GM23248 (cell line): ENCODE results near the gene SEPTIN5. TPM values are rescaled to one million over a fixed set of nuclear protein-coding genes. Genes with fewer than 3 reads are reported as not detected.

Experiments
- DNase-seq: peaks from one replicate; pipeline ENCODE4 v3.0.0-alpha.2; 2015
- H2AFZ ChIP-seq: fragments of 200-600 bp; sonication (generic); 2 replicates; pipeline ENCODE4 v1.6.1; 2016; ENCODE audit warnings: antibody characterized with exemption
- H3F3A ChIP-seq: fragments of 200-600 bp; sonication (generic); 2 replicates; pipeline ENCODE4 v1.6.1; 2016; ENCODE audit warnings: mild to moderate bottlenecking, antibody characterized with exemption, mixed run types; ENCODE audit not compliant: insufficient read depth
- H3K27ac ChIP-seq: fragments of 200-600 bp; sonication (generic); 2 replicates; pipeline ENCODE4 v1.5.1; 2016; ENCODE audit warnings: mild to moderate bottlenecking
- H3K27me3 ChIP-seq: fragments of 200-600 bp; sonication (generic); replicated peaks from 2 replicates; pipeline ENCODE4 v1.6.1; 2016; ENCODE audit warnings: mild to moderate bottlenecking; ENCODE audit not compliant: insufficient read depth
- H3K36me3 ChIP-seq: fragments of 200-600 bp; sonication (generic); 2 replicates; pipeline ENCODE4 v1.6.1; 2016; ENCODE audit warnings: low read depth, mild to moderate bottlenecking
- H3K4me1 ChIP-seq: fragments of 200-600 bp; sonication (generic); 2 replicates; pipeline ENCODE4 v1.6.1; 2016; ENCODE audit warnings: mild to moderate bottlenecking; ENCODE audit not compliant: insufficient read depth
- H3K4me2 ChIP-seq: fragments of 200-600 bp; sonication (generic); one replicate; pipeline ENCODE4 v1.6.1; 2016; ENCODE audit warnings: mild to moderate bottlenecking; ENCODE audit not compliant: unreplicated experiment
- H3K4me3 ChIP-seq: fragments of 200-600 bp; sonication (generic); 2 replicates; pipeline ENCODE4 v1.5.1; 2016; ENCODE audit warnings: mild to moderate bottlenecking
- H3K79me2 ChIP-seq: fragments of 200-600 bp; sonication (generic); 2 replicates; pipeline ENCODE4 v1.6.1; 2016; ENCODE audit warnings: mild to moderate bottlenecking; ENCODE audit not compliant: insufficient read depth
- H3K9ac ChIP-seq: fragments of 200-600 bp; sonication (generic); 2 replicates; pipeline ENCODE4 v1.6.1; 2016; ENCODE audit warnings: mild to moderate bottlenecking
- H3K9me2 ChIP-seq: fragments of 200-600 bp; sonication (generic); 2 replicates; pipeline ENCODE4 v1.6.1; 2016; ENCODE audit warnings: mixed run types, mild to moderate bottlenecking, moderate library complexity; ENCODE audit not compliant: insufficient read depth
- H3K9me3 ChIP-seq: fragments of 200-600 bp; sonication (generic); one replicate; pipeline ENCODE4 v1.6.1; 2017; ENCODE audit warnings: low read depth
- H4K20me1 ChIP-seq: fragments of 200-600 bp; sonication (generic); 2 replicates; pipeline ENCODE4 v1.6.0; 2016; ENCODE audit not compliant: insufficient read depth
- EZH2 ChIP-seq: fragments of 200-600 bp; sonication (generic); IDR thresholded peaks from 2 replicates; pipeline ENCODE4 v1.6.1; 2018; ENCODE audit warnings: antibody characterized with exemption, mild to moderate bottlenecking; ENCODE audit not compliant: insufficient read depth, poor library complexity, severe bottlenecking
- EZH2phosphoT487 ChIP-seq: fragments of 200-600 bp; sonication (generic); IDR thresholded peaks from 2 replicates; pipeline ENCODE4 v1.6.1; 2018; ENCODE audit warnings: antibody characterized with exemption, moderate library complexity, mild to moderate bottlenecking, low read depth; ENCODE audit not compliant: insufficient read depth
- WGBS, 2 experiments: methylation state at CpG; one replicate each; pipeline ENCODE4 v1.1.6; 2015 to 2017; ENCODE audit warnings: low lambda C conversion rate in 2 of 2, low coverage in 1 of 2; ENCODE audit errors: missing lambda C conversion rate in 2 of 2; 5-methylcytosine and 5-hydroxymethylcytosine counted together
- in situ Hi-C: fragments of 300-500 bp; cut with MboI; formaldehyde crosslinking; loops from 2 replicates; pipeline ENCODE4 v1.15.0; 2020
- polyA plus RNA-seq: library from polyadenylated mRNA; unstranded; fragments of >200 nt; fragmentation: Nextera tagmentation; extraction: Ambion mirVana; gene quantifications from 2 replicates; pipeline ENCODE4 v1.2.1, GENCODE V29; 2016
- total RNA-seq: library from RNA; depleted of rRNA; stranded (reverse); fragments of >200 nt; shearing (Covaris generic); gene quantifications from 2 replicates; pipeline ENCODE4 v1.2.3, GENCODE V29; 2014

Gene SEPTIN5
- total and polyA plus RNA-seq, 2 experiments from 2014 or later: 17.0 to 31.5 TPM

GRCh38 chr22:19703869-19704268, 10.4 kb upstream of the SEPTIN5 start:
- H3K4me3 ChIP-seq: no peak overlapping the region
- no peaks in the 10 kb centered on the region for H3K79me2 ChIP-seq
- H2AFZ ChIP-seq: no peak overlapping the region
- no peak for DNase-seq
- H3K9me3 ChIP-seq: no peaks in the 10 kb centered on the region
- H3K27me3 ChIP-seq: no peaks in the 10 kb centered on the region; the same call in 1 of the 2 replicates
- H3K9ac ChIP-seq: no peak overlapping the region
- no peaks in the 10 kb centered on the region for H4K20me1 ChIP-seq
- H3K27ac ChIP-seq: no peak overlapping the region
- no peaks in the 10 kb centered on the region for H3K9me2 ChIP-seq
- in situ Hi-C loops: no loop called here
- 63 to 69% methylated on average over 9 of the region's 9 CpGs for WGBS, 2 experiments
- no peaks in the 10 kb centered on the region for H3K4me1 ChIP-seq
- no peak for TF ChIP-seq EZH2
- no peak for TF ChIP-seq EZH2phosphoT487
- H3K4me2 ChIP-seq: no peak overlapping the region
- H3K36me3 ChIP-seq: no peaks in the 10 kb centered on the region
- H3F3A ChIP-seq: no peaks in the 10 kb centered on the region

GRCh38 chr22:19704355-19705015, 9.8 kb upstream of the SEPTIN5 start:
- 81 to 82% methylated on average over 15 of the region's 15 CpGs for WGBS, 2 experiments
- in situ Hi-C loops: no loop called here
- H3K4me1 ChIP-seq: 0 out of 2 replicates have a peak, but pooled peaks cover 5% of the 10 kb centered on the region
- H3K27ac ChIP-seq: no peak overlapping the region
- no peak overlapping the region for H2AFZ ChIP-seq
- no peak for DNase-seq
- H3K9ac ChIP-seq: no peak overlapping the region
- H3K4me2 ChIP-seq: no peak overlapping the region
- H3F3A ChIP-seq: no peaks in the 10 kb centered on the region
- no peaks in the 10 kb centered on the region for H4K20me1 ChIP-seq
- no peaks in the 10 kb centered on the region for H3K36me3 ChIP-seq
- no peaks in the 10 kb centered on the region for H3K9me2 ChIP-seq
- H3K27me3 ChIP-seq: no peaks in the 10 kb centered on the region; the same call in 1 of the 2 replicates
- no peaks in the 10 kb centered on the region for H3K79me2 ChIP-seq
- H3K9me3 ChIP-seq: no peaks in the 10 kb centered on the region
- H3K4me3 ChIP-seq: no peak overlapping the region
- TF ChIP-seq EZH2phosphoT487: no peak
- no peak for TF ChIP-seq EZH2

- TF ChIP-seq EZH2phosphoT487 (no peak), EZH2 (no peak)
- Histone ChIP-seq H3K9me2 (no peaks in the 10 kb centered on the region), H3K4me2 (no peak overlapping the region), H3K4me3 (no peak overlapping the region), H2AFZ (no peak overlapping the region), H3K4me1 (0 out of 2 replicates have a peak, but pooled peaks cover 6% of the 10 kb centered on the region), H3K36me3 (no peaks in the 10 kb centered on the region), H3K27me3 (no peaks in the 10 kb centered on the region; the same call in 1 of the 2 replicates), H3K9ac (no peak overlapping the region), H4K20me1 (no peaks in the 10 kb centered on the region), H3K79me2 (no peaks in the 10 kb centered on the region), H3K9me3 (no peaks in the 10 kb centered on the region), H3K27ac (no peak overlapping the region), H3F3A (no peaks in the 10 kb centered on the region)
- in situ Hi-C loops: no loop called here
- DNase-seq: no peak
- WGBS, 2 experiments: 67 to 71% methylated on average over 14 of the region's 14 CpGs
Observed at GRCh38 chr22:19705181-19705934, 8.9 kb upstream of the SEPTIN5 start.

GRCh38 chr22:19706661-19707151, 7.6 kb upstream of the SEPTIN5 start:
- Histone ChIP-seq H3K4me2 (no peak overlapping the region), H3K9me3 (no peaks in the 10 kb centered on the region), H3K79me2 (no peaks in the 10 kb centered on the region), H3K27me3 (no peaks in the 10 kb centered on the region; the same call in 1 of the 2 replicates), H4K20me1 (no peaks in the 10 kb centered on the region), H3K4me3 (no peak overlapping the region), H3F3A (no peaks in the 10 kb centered on the region), H3K9ac (no peak overlapping the region), H2AFZ (no peak overlapping the region), H3K4me1 (0 out of 2 replicates have a peak, but pooled peaks cover 6% of the 10 kb centered on the region), H3K27ac (no peak overlapping the region), H3K9me2 (no peaks in the 10 kb centered on the region), H3K36me3 (no peaks in the 10 kb centered on the region)
- DNase-seq: peak; percentile 38
- WGBS, 2 experiments: 72 to 82% methylated on average over 7 of the region's 7 CpGs
- TF ChIP-seq EZH2: no peak
- TF ChIP-seq EZH2phosphoT487: no peak
- in situ Hi-C loops: no loop called here
